CD4-positive, alpha-beta T cell (primary cell): ENCODE results near the gene TNIK. TPM values are rescaled to one million over a fixed set of nuclear protein-coding genes. Genes with fewer than 3 reads are reported as not detected.

ENCODE experiments used
- ATAC-seq: fragments of 200-7000 bp; cut with Tn5 transposase; one replicate; pipeline ENCODE4 v1.10.0; 2022; ENCODE audit warnings: mild to moderate bottlenecking; ENCODE audit not compliant: poor library complexity
- CTCF ChIA-PET: fragments of 350-600 bp; sonication (Branson Sonifier 250); formaldehyde crosslinking; loops from one replicate; lab custom pipeline; 2021; ENCODE audit warnings: antibody characterized with exemption, inconsistent platforms; lab: Charles Lee
- POLR2A ChIA-PET: fragments of 350-600 bp; sonication (Branson Sonifier 250); formaldehyde crosslinking; loops from one replicate; lab custom pipeline; 2021; ENCODE audit warnings: antibody characterized with exemption, inconsistent platforms; lab: Charles Lee
- DNase-seq, 14 experiments: peaks; one replicate each; pipeline ENCODE4 v3.0.0-alpha.2; 2013 to 2020; ENCODE audit warnings: mixed read lengths in 2 of 14
- H3K27ac ChIP-seq, 2 donors: one replicate each; pipeline versions ENCODE4 v1.5.1 to v1.7.0; 2013; ENCODE audit warnings: low read length in 2 of 2, low read depth in 1 of 2, mild to moderate bottlenecking in 1 of 2
- H3K27me3 ChIP-seq, 2 experiments: 1 replicate in 1 of 2; 2 replicates in 1 of 2; pipeline versions ENCODE4 v1.6.1 to v1.7.0; 2013; ENCODE audit warnings: low read length in 2 of 2, control low read depth in 1 of 2, mild to moderate bottlenecking in 1 of 2, moderate library complexity in 1 of 2; ENCODE audit not compliant: insufficient read depth in 2 of 2, control insufficient read depth in 1 of 2
- H3K36me3 ChIP-seq: one replicate; pipeline ENCODE4 v1.6.1; 2013; ENCODE audit warnings: low read length, control low read depth; ENCODE audit not compliant: insufficient read depth
- H3K4me1 ChIP-seq: one replicate; pipeline ENCODE4 v1.6.1; 2013; ENCODE audit warnings: low read length, control low read depth; ENCODE audit not compliant: insufficient read depth
- H3K4me3 ChIP-seq: one replicate; pipeline ENCODE4 v1.5.1; 2013; ENCODE audit warnings: mild to moderate bottlenecking, low read length, moderate library complexity
- H3K9me3 ChIP-seq, 2 experiments: 1 replicate in 1 of 2; 2 replicates in 1 of 2; pipeline versions ENCODE4 v1.6.1 to v1.7.0; 2013; ENCODE audit warnings: low read length in 2 of 2, mild to moderate bottlenecking in 2 of 2, control low read depth in 1 of 2, moderate library complexity in 1 of 2; ENCODE audit not compliant: control insufficient read depth in 1 of 2, insufficient read depth in 1 of 2
- H3K27ac Mint-ChIP-seq: one replicate; pipeline ENCODE4 v1.8.0; 2020; ENCODE audit warnings: mixed read lengths
- H3K27me3 Mint-ChIP-seq: one replicate; pipeline ENCODE4 v1.8.0; 2021; ENCODE audit warnings: mixed read lengths
- H3K36me3 Mint-ChIP-seq: one replicate; pipeline ENCODE4 v1.8.0; 2021; ENCODE audit warnings: low read depth, mixed read lengths
- H3K4me1 Mint-ChIP-seq: one replicate; pipeline ENCODE4 v1.8.0; 2021; ENCODE audit warnings: low read depth, mixed read lengths
- H3K4me3 Mint-ChIP-seq: one replicate; pipeline ENCODE4 v1.8.0; 2020; ENCODE audit warnings: mild to moderate bottlenecking, mixed read lengths
- H3K9me3 Mint-ChIP-seq: one replicate; pipeline ENCODE4 v1.8.0; 2020; ENCODE audit warnings: mixed read lengths
- intact Hi-C, 2 experiments: fragments of 100-400 bp; cut with DNase I in 1 of 2; cut with micrococcal nuclease in 1 of 2; formaldehyde crosslinking; loops; one replicate each; pipeline versions ENCODE4 v1.15.1 to v1.9.0; 2023 to 2025; cut with DNase I, micrococcal nuclease
- total RNA-seq, 174 experiments: library from RNA in 2 of 174; stranded (reverse) in 2 of 174; gene quantifications; one replicate each; pipeline ENCODE4 v1.2.3 and lab custom pipeline; 2021 to 2026
- TF ChIP-seq, protein P1 (sequence below): fragments of 200-600 bp; IDR thresholded peaks from one replicate; pipeline ENCODE4 v1.8.0; 2022; ENCODE audit warnings: antibody characterized with exemption, mild to moderate bottlenecking

TNIK gene
- total RNA-seq, 2 experiments from 2014 or later = 71.0 to 78.3 TPM

DNA sequence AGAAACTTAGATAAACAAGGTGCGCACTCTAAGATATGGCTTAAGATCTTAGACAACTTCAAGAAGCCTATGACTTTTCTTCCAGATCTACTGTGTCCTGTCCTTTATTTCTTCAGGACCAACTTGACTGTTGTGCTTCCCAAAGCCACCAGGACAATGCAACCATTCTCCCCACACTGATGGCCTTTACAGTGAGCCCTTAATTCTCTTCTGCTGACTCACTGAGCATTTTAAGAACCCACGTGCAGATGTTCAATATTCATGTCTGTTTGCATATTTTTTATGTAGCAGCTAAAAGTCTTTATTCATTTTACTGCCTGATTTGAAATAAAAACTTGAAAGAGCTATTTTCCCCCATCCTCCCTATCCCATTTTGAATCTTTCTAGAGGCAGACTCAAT, 330.4 kb downstream of the TNIK start:
- ChIA-PET POLR2A (no interaction called here), CTCF (no interaction called here)
- no peak for DNase-seq
- ATAC-seq = no peak
- no peaks in the 10 kb centered on the region for H3K27me3 ChIP-seq
- no peak overlapping the region for H3K4me3 Mint-ChIP-seq
- no peaks in the 10 kb centered on the region for H3K4me1 Mint-ChIP-seq
- intact Hi-C loops = no loop called here
- H3K27ac ChIP-seq = no peak overlapping the region
- H3K36me3 Mint-ChIP-seq = peaks cover 91% of the 10 kb centered on the region
- H3K27ac Mint-ChIP-seq = no peak overlapping the region
- H3K9me3 ChIP-seq = no peaks in the 10 kb centered on the region
- H3K36me3 ChIP-seq = peaks cover 75% of the 10 kb centered on the region
- no peaks in the 10 kb centered on the region for H3K4me1 ChIP-seq
- H3K9me3 Mint-ChIP-seq = no peaks in the 10 kb centered on the region
- H3K27me3 Mint-ChIP-seq = no peaks in the 10 kb centered on the region
- TF ChIP-seq, protein P1, sequence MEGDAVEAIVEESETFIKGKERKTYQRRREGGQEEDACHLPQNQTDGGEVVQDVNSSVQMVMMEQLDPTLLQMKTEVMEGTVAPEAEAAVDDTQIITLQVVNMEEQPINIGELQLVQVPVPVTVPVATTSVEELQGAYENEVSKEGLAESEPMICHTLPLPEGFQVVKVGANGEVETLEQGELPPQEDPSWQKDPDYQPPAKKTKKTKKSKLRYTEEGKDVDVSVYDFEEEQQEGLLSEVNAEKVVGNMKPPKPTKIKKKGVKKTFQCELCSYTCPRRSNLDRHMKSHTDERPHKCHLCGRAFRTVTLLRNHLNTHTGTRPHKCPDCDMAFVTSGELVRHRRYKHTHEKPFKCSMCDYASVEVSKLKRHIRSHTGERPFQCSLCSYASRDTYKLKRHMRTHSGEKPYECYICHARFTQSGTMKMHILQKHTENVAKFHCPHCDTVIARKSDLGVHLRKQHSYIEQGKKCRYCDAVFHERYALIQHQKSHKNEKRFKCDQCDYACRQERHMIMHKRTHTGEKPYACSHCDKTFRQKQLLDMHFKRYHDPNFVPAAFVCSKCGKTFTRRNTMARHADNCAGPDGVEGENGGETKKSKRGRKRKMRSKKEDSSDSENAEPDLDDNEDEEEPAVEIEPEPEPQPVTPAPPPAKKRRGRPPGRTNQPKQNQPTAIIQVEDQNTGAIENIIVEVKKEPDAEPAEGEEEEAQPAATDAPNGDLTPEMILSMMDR = no peak
- no peak overlapping the region for H3K4me3 ChIP-seq

DNA sequence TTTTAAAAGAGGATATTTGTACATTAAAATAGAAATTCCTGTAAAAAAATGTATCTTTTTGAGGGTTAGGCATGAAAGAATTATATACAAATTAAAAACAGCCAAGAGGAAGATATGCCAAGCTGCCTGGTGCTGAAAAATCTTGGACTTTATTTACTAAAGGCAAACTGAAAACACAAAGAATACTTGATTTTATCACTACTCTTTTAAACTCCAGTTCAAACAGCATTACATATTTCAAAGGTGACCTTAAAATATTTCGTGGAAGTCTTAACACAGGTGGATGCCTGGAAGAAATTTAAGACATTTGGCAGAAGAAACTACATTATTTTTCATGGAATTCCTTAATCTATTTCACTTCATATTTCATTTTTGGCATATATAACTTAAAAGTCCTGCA, 332.6 kb downstream of the TNIK start:
- H3K27ac Mint-ChIP-seq = no peak overlapping the region
- POLR2A ChIA-PET = interaction anchor here (0.6 kb wide), 1 partner anchor 24 kb away, joined by 3 read pairs; no protein-coding TSS in a partner anchor
- Histone ChIP-seq H3K4me3 (no peak overlapping the region), H3K9me3 (no peaks in the 10 kb centered on the region), H3K27me3 (no peaks in the 10 kb centered on the region), H3K27ac (no peak overlapping the region), H3K4me1 (no peaks in the 10 kb centered on the region), H3K36me3 (peaks cover 85% of the 10 kb centered on the region)
- CTCF ChIA-PET = no interaction called here
- no peaks in the 10 kb centered on the region for H3K9me3 Mint-ChIP-seq
- TF ChIP-seq, protein P1 = no peak
- intact Hi-C loops = no loop called here
- no peaks in the 10 kb centered on the region for H3K27me3 Mint-ChIP-seq
- no peak overlapping the region for H3K4me3 Mint-ChIP-seq
- peaks cover 91% of the 10 kb centered on the region for H3K36me3 Mint-ChIP-seq
- no peaks in the 10 kb centered on the region for H3K4me1 Mint-ChIP-seq
- ATAC-seq (no peak), DNase-seq (no peak)

DNA sequence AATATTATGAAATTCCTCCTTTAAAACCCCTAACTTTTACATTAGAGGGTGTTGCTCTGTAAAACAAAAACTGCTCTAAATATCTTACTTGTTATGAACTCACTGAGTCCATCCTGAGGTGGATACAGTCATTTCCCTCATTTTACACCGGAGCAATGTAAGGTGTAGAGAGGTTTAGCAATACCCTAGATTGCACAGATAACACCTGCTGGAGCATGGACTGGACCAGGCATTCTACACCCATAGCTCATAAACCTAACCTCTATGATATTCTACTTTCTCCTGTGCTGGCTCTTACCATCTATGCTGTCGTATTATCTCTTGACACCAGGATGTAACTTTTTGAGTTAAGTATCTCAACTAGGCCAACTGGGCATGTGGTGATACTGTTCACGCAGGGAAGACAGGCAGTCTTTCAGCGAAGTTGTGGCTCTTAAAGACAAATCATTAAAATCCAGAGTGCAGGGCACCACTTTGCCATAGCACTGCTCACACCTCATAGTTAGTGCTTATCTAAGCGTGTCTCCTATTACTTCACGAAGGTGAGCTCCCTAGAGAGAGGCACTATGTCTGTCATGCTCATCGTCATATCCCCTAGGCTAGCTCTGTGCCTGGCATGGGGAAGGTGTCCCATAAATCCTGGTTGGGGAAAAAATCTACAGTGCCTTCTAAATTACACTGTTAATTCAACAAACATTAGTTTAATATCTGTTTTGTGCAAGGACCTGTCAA, 333.6 kb downstream of the TNIK start:
- H3K27me3 Mint-ChIP-seq = no peaks in the 10 kb centered on the region
- H3K4me3 Mint-ChIP-seq = no peak overlapping the region
- H3K4me1 Mint-ChIP-seq = no peaks in the 10 kb centered on the region
- H3K27ac ChIP-seq = no peak overlapping the region
- H3K4me1 ChIP-seq = no peaks in the 10 kb centered on the region
- no peak overlapping the region for H3K27ac Mint-ChIP-seq
- H3K27me3 ChIP-seq = no peaks in the 10 kb centered on the region
- H3K9me3 ChIP-seq = no peaks in the 10 kb centered on the region
- POLR2A ChIA-PET = no interaction called here
- peaks cover 95% of the 10 kb centered on the region for H3K36me3 Mint-ChIP-seq
- intact Hi-C loops = no loop called here
- no peak for DNase-seq
- ATAC-seq = no peak
- no peak overlapping the region for H3K4me3 ChIP-seq
- H3K9me3 Mint-ChIP-seq = no peaks in the 10 kb centered on the region
- peaks cover 90% of the 10 kb centered on the region for H3K36me3 ChIP-seq
- CTCF ChIA-PET = interaction anchor here (0.6 kb wide), 1 partner anchor 208 kb away, joined by 3 read pairs; no protein-coding TSS in a partner anchor
- TF ChIP-seq, protein P1 = no peak
